NCI-H1436 (cell line): Measurements from ENCODE around the gene PLOD1.
"Not testable (repeated sequence)": the region's sequence is repeated elsewhere in the genome, so short reads cannot be mapped to it uniquely, and the experiment has no call there.

ENCODE experiments used
- DNase-seq: peaks from one replicate; lab custom pipeline; 2025; lab: John Stamatoyannopoulos, UW

The PLOD1 gene

DNA sequence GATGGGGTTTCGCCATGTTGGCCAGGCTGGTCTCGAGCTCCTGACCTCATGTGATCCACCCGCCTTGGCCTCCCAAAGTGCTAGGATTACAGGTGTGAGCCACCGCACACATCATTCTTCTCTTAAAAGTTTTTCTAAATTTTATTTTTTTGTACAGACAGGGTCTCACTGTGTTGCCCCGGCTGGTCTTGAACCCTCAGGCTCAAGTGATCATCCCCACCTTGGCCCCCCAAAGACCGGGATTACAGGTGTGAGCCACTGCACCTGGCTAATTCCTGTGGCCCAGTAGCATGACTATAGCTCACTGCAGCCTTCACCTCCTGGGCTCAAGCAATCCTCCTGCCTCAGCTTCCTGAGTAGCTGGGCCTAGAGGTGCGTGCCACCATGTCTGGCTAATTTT is 5.3 kb downstream of the PLOD1 start:
- DNase-seq = not testable (repeated sequence)

GRCh38 chr1:11940260-11940921 is 5.9 kb downstream of the PLOD1 start:
- no peak for DNase-seq

- no peak for DNase-seq
Measured at GRCh38 chr1:11942280-11942679, 7.8 kb downstream of the PLOD1 start.

GRCh38 chr1:11943619-11944018 is 9.1 kb downstream of the PLOD1 start:
- DNase-seq = no peak

GRCh38 chr1:11944358-11944931 is 9.9 kb downstream of the PLOD1 start:
- peak; percentile 79 for DNase-seq

GRCh38 chr1:11946647-11947046 is 12.1 kb downstream of the PLOD1 start:
- no peak for DNase-seq

DNA sequence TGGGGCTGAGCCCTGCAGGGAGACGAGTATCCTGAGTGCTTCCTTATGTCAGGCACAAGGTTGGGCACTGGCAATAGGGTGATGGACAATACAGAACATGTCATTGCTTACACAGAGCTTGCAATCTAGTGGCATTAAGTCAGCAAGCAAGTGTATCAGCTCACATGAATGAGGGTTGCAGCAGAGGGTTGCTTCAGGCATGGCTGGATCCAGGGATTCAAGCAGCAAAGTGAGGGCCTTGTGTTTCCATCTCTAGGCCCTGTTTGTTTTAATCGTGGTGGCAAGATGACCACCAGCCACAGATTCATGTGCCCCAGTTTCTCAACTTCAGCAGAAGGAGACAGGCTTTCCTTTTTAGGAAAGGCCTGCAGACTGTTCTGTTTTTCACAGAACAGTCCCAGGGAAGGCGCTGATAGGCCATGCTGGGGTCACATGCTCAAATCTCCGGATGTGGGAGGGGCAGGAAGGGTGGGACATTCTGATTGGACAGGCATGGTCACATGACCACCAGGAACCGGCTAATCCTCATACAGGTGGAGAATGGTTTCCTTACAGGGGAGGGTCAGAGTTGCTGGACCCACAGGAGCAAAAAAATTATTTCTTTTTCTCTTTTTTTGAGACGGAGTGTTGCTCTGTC is 14.4 kb downstream of the PLOD1 start:
- no peak for DNase-seq

- no peak for DNase-seq
Measured at GRCh38 chr1:11951901-11952300, 17.4 kb downstream of the PLOD1 start.

GRCh38 chr1:11952455-11953109 is 18.1 kb downstream of the PLOD1 start:
- DNase-seq = no peak

GRCh38 chr1:11955221-11955620 is 20.7 kb downstream of the PLOD1 start:
- DNase-seq = no peak

- no peak for DNase-seq
Measured at GRCh38 chr1:11957398-11957797, 22.9 kb downstream of the PLOD1 start.

DNA sequence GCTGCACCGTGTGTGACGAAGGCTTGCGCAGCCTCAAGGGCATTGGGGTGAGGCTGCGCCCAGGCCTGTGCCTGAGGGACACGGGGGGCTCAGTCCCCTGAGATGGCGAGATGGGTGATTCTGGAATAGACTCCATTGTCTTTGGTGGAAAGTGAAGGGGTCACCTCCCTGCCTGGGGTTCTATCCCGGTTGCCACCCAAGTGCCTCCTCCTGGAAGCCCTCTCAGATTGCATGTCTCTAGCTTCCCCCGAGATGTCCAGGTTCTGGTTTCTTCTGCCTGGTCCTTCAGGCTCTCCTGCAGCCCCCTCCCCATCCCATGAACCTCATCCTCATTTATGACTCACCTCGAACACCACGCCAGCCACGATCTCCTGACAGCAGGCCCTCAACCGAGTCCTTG is 23.4 kb downstream of the PLOD1 start:
- no peak for DNase-seq

GRCh38 chr1:11960276-11960675 is 25.8 kb downstream of the PLOD1 start:
- DNase-seq = no peak

GRCh38 chr1:11960715-11961114 is 26.2 kb downstream of the PLOD1 start:
- DNase-seq = no peak

- no peak for DNase-seq
Measured at GRCh38 chr1:11961230-11961629, 26.7 kb downstream of the PLOD1 start.

GRCh38 chr1:11963622-11964021 is 29.1 kb downstream of the PLOD1 start:
- DNase-seq = no peak

DNA sequence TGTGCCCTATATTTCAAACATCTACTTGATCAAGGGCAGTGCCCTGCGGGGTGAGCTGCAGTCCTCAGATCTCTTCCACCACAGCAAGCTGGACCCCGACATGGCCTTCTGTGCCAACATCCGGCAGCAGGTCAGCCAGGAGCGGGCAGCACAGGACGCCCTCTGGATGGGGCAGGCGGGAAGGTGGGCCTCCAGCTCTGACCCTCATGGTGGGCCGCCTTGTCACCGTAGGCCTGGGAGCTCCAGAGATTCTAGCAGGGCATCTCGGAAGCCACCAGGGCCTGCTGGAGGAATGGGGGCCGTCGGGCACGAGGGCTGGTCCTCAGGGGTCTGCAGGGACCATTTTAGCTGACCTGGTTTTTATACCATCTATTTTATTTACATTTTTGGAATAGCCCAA is 30.1 kb downstream of the PLOD1 start:
- no peak for DNase-seq

DNA sequence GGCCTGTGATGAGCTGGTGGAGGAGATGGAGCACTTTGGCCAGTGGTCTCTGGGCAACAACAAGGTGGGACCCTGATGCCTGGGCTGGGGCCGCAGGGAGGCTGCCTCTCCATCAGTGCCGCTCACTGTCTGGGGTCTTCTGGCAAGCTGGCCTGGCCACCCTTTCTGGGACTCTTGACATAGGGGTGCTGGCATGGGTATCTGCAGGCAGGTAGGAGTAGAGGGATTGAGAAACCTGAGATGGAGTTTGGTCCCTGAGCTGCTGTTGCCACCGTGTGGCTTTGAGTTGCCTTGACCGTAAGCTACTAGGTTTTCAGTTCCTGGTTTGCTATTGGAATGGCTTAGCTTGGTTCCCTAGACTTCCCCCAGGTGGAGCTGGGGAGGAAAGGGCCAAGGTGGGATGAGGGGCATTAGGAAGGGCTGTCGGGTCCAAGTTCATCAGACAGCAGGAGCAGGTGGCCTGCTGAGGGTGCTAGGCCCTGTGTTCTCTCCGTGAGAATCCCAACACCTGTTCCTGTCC is 32.6 kb downstream of the PLOD1 start:
- DNase-seq = peak; percentile 50

GRCh38 chr1:11970441-11971185 is 36.1 kb downstream of the PLOD1 start:
- DNase-seq = no peak

- no peak for DNase-seq
Measured at GRCh38 chr1:11977625-11978024, 43.1 kb downstream of the PLOD1 start.

GRCh38 chr1:11978301-11978700 is 43.8 kb downstream of the PLOD1 start:
- no peak for DNase-seq
